DOHH2 (cell line): ENCODE results near the gene CPD.

Source experiments
- H3F3A ChIP-seq: fragments of 200-600 bp; sonication (generic), shearing (Covaris generic); 2 replicates; pipeline ENCODE4 v1.6.0; 2016; ENCODE audit warnings: antibody characterized with exemption, mild to moderate bottlenecking; ENCODE audit not compliant: control insufficient read depth, insufficient read depth
- H3K27ac ChIP-seq: fragments of 200-600 bp; sonication (generic); 2 replicates; pipeline ENCODE4 v1.5.1; 2014; ENCODE audit warnings: low read depth, mild to moderate bottlenecking, low read length, moderate library complexity
- H3K27me3 ChIP-seq: fragments of 200-600 bp; sonication (generic); 2 replicates; pipeline ENCODE4 v1.6.1; 2014; ENCODE audit warnings: mild to moderate bottlenecking, low read length, mixed read lengths; ENCODE audit not compliant: control insufficient read depth
- H3K36me3 ChIP-seq: fragments of 200-600 bp; sonication (generic); 2 replicates; pipeline ENCODE4 v1.6.1; 2014; ENCODE audit warnings: mild to moderate bottlenecking, low read length, moderate library complexity, mixed read lengths; ENCODE audit not compliant: control insufficient read depth
- H3K4me1 ChIP-seq: fragments of 200-600 bp; sonication (generic); 2 replicates; pipeline ENCODE4 v1.6.1; 2014; ENCODE audit warnings: mild to moderate bottlenecking, low read length, mixed read lengths; ENCODE audit not compliant: control insufficient read depth
- H3K4me2 ChIP-seq: fragments of 200-600 bp; sonication (generic); 2 replicates; pipeline ENCODE4 v1.6.0; 2014; ENCODE audit warnings: mild to moderate bottlenecking, low read length, moderate library complexity
- H3K4me3 ChIP-seq: fragments of 200-600 bp; sonication (generic); 2 replicates; pipeline ENCODE4 v1.5.1; 2014; ENCODE audit warnings: mild to moderate bottlenecking, low read length, mixed read lengths
- H3K79me2 ChIP-seq: fragments of 200-600 bp; sonication (generic); 2 replicates; pipeline ENCODE4 v1.6.1; 2014; ENCODE audit warnings: mild to moderate bottlenecking, low read length, mixed read lengths; ENCODE audit not compliant: control insufficient read depth
- H3K9me2 ChIP-seq: fragments of 200-600 bp; sonication (generic); replicated peaks from 2 replicates; pipeline ENCODE4 v1.6.1; 2014; ENCODE audit warnings: mild to moderate bottlenecking, low read length, mixed read lengths; ENCODE audit not compliant: control insufficient read depth
- H3K9me3 ChIP-seq: fragments of 200-600 bp; sonication (generic); 2 replicates; pipeline ENCODE4 v1.6.1; 2014; ENCODE audit warnings: antibody characterized with exemption, low read length, mixed read lengths; ENCODE audit not compliant: control insufficient read depth, insufficient read depth
- H4K20me1 ChIP-seq: fragments of 200-600 bp; sonication (generic); 2 replicates; pipeline ENCODE4 v1.6.0; 2014; ENCODE audit warnings: low read depth, mild to moderate bottlenecking, antibody characterized with exemption, low read length, moderate library complexity; ENCODE audit not compliant: control insufficient read depth, insufficient read depth
- EZH2phosphoT487 ChIP-seq: fragments of 200-600 bp; sonication (generic); IDR thresholded peaks from 2 replicates; pipeline ENCODE4 v1.6.1; 2017; ENCODE audit warnings: borderline replicate concordance, mild to moderate bottlenecking, antibody characterized with exemption, low read length, moderate library complexity, mixed read lengths
- TF ChIP-seq, protein P1 (sequence below): fragments of 200-600 bp; sonication (generic); IDR thresholded peaks from one replicate; pipeline ENCODE4 v1.5.1; 2014; ENCODE audit warnings: antibody characterized with exemption, mild to moderate bottlenecking, low read depth, low read length; ENCODE audit not compliant: poor library complexity, severe bottlenecking

The CPD gene

GRCh38 chr17:30391534-30391933, 12.8 kb downstream of the CPD start:
- Histone ChIP-seq H3K4me3 (no peak overlapping the region), H3K4me1 (no peaks in the 10 kb centered on the region), H3K9me2 (no peaks in the 10 kb centered on the region), H3F3A (no peaks in the 10 kb centered on the region), H3K79me2 (no peaks in the 10 kb centered on the region), H4K20me1 (no peaks in the 10 kb centered on the region), H3K9me3 (no peaks in the 10 kb centered on the region), H3K27me3 (no peaks in the 10 kb centered on the region), H3K4me2 (no peak overlapping the region), H3K36me3 (peaks cover 12% of the 10 kb centered on the region), H3K27ac (no peak overlapping the region)
- TF ChIP-seq, protein P1, sequence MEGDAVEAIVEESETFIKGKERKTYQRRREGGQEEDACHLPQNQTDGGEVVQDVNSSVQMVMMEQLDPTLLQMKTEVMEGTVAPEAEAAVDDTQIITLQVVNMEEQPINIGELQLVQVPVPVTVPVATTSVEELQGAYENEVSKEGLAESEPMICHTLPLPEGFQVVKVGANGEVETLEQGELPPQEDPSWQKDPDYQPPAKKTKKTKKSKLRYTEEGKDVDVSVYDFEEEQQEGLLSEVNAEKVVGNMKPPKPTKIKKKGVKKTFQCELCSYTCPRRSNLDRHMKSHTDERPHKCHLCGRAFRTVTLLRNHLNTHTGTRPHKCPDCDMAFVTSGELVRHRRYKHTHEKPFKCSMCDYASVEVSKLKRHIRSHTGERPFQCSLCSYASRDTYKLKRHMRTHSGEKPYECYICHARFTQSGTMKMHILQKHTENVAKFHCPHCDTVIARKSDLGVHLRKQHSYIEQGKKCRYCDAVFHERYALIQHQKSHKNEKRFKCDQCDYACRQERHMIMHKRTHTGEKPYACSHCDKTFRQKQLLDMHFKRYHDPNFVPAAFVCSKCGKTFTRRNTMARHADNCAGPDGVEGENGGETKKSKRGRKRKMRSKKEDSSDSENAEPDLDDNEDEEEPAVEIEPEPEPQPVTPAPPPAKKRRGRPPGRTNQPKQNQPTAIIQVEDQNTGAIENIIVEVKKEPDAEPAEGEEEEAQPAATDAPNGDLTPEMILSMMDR = no peak
- no peak for TF ChIP-seq EZH2phosphoT487

DNA sequence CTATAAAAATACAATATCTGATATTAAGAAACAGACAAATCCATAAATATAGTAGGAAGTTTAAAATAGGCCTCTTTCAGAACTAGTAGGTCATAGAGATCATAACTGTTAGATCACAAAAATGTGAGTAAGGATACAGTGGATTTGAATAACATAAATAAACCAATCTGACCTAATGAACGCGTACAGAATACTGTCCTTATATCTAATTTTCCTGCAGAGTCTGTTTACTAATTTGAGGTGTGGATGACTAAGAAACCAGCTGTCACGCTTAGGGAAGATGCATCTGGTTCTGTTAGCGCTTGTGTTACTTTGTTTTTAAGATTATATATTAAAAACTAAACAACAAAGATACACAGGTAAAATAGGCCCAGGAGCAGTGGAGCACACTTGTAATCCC, 14.8 kb downstream of the CPD start:
- Histone ChIP-seq H3K4me3 (no peak overlapping the region), H4K20me1 (no peaks in the 10 kb centered on the region), H3K9me3 (no peaks in the 10 kb centered on the region), H3K79me2 (no peaks in the 10 kb centered on the region), H3K4me1 (0 out of 2 replicates have a peak, but pooled peaks cover 3% of the 10 kb centered on the region), H3K4me2 (no peak overlapping the region), H3K27ac (no peak overlapping the region), H3F3A (0 out of 2 replicates have a peak, but pooled peaks cover 4% of the 10 kb centered on the region), H3K9me2 (no peaks in the 10 kb centered on the region), H3K36me3 (0 out of 2 replicates have a peak, but pooled peaks cover 2% of the 10 kb centered on the region), H3K27me3 (no peaks in the 10 kb centered on the region)
- TF ChIP-seq, protein P1 = no peak
- TF ChIP-seq EZH2phosphoT487 = no peak

DNA sequence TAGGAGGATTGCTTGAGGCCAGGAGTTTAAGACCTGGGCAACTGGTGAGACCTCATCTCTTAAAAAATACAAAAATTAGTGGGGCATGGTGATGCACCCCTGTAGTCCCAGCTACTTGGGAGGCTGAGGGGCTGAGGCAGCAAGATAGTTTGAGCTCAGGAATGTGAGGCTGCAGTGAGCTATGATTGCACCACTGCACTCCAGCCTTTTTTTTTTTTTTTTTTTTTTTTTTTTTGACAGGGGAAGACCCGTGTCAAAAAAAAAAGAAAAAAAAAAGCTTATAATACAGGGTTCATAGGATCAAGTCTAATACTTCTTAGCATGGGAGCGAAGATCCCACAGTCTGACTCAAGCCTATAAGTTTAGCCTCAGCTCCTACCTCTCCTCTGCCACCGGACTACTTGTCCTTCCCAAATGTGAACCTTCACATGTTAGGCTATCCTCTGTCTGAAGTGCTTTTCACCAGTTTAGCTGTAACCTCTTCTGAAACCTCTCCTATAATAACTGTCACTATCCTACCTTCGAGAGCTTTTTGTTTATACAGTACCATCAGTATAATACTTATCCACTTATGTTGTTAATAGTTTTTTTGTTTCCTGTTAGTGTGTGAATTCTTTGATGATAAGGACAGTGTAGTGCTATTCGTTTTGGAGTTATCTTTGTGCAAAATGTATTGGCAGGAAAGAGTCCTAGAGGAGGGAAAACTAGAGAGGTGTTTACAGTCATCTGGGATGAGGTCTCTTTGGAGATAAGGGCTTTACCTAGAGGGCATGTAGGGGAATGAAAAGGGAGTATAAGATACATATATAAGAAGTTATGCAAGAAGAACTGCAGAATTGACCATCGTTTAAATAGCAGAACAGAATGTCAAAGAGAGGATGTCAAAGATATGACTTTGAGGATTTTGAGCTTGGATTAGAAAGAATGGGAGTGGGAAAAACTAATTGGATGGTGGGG, 15.5 kb downstream of the CPD start:
- 0 out of 2 replicates have a peak, but pooled peaks cover 3% of the 10 kb centered on the region for H3K4me1 ChIP-seq
- H3F3A ChIP-seq = 0 out of 2 replicates have a peak, but pooled peaks cover 4% of the 10 kb centered on the region
- H3K4me2 ChIP-seq = no peak overlapping the region
- H3K27ac ChIP-seq = no peak overlapping the region
- 0 out of 2 replicates have a peak, but pooled peaks cover 2% of the 10 kb centered on the region for H3K36me3 ChIP-seq
- no peaks in the 10 kb centered on the region for H3K9me3 ChIP-seq
- TF ChIP-seq, protein P1 = no peak
- TF ChIP-seq EZH2phosphoT487 = no peak
- H3K27me3 ChIP-seq = no peaks in the 10 kb centered on the region
- no peaks in the 10 kb centered on the region for H4K20me1 ChIP-seq
- H3K4me3 ChIP-seq = no peak overlapping the region
- no peaks in the 10 kb centered on the region for H3K9me2 ChIP-seq
- no peaks in the 10 kb centered on the region for H3K79me2 ChIP-seq
